ACC112 (cell line): ENCODE results near the gene TEDC1.

Experiments
- H2AFZ ChIP-seq: fragments of 200-600 bp; sonication (generic); one replicate; pipeline ENCODE4 v1.6.0; 2017; ENCODE audit warnings: antibody characterized with exemption, low read length; ENCODE audit not compliant: unreplicated experiment
- H3K27ac ChIP-seq: fragments of 200-600 bp; sonication (generic); 2 replicates; pipeline ENCODE4 v1.5.1; 2014; ENCODE audit warnings: low read depth, mild to moderate bottlenecking, antibody characterized with exemption, low read length, moderate library complexity
- H3K27me3 ChIP-seq: fragments of 200-600 bp; sonication (generic); 2 replicates; pipeline ENCODE4 v1.6.1; 2014; ENCODE audit warnings: mild to moderate bottlenecking, antibody characterized with exemption, low read length, moderate library complexity, mixed read lengths; ENCODE audit not compliant: insufficient read depth
- H3K36me3 ChIP-seq: fragments of 200-600 bp; sonication (generic); 2 replicates; pipeline ENCODE4 v1.6.1; 2016; ENCODE audit warnings: mild to moderate bottlenecking, antibody characterized with exemption, low read length, moderate library complexity, mixed read lengths; ENCODE audit not compliant: insufficient read depth
- H3K4me1 ChIP-seq: fragments of 200-600 bp; sonication (generic); one replicate; pipeline ENCODE4 v1.6.1; 2016; ENCODE audit warnings: low read length, mixed read lengths; ENCODE audit not compliant: insufficient read depth, unreplicated experiment, control insufficient read depth
- H3K4me3 ChIP-seq: fragments of 200-600 bp; sonication (generic); 2 replicates; pipeline ENCODE4 v1.5.1; 2014; ENCODE audit warnings: mild to moderate bottlenecking, low read depth, low read length
- H3K79me2 ChIP-seq: fragments of 200-600 bp; sonication (generic); one replicate; pipeline ENCODE4 v1.6.0; 2016; ENCODE audit warnings: low read length; ENCODE audit not compliant: control insufficient read depth, unreplicated experiment, insufficient read depth

The TEDC1 gene

GRCh38 chr14:105494606-105494929 is 3.5 kb downstream of the TEDC1 start:
- H3K4me1 ChIP-seq, result peaks cover 4% of the 10 kb centered on the region

DNA sequence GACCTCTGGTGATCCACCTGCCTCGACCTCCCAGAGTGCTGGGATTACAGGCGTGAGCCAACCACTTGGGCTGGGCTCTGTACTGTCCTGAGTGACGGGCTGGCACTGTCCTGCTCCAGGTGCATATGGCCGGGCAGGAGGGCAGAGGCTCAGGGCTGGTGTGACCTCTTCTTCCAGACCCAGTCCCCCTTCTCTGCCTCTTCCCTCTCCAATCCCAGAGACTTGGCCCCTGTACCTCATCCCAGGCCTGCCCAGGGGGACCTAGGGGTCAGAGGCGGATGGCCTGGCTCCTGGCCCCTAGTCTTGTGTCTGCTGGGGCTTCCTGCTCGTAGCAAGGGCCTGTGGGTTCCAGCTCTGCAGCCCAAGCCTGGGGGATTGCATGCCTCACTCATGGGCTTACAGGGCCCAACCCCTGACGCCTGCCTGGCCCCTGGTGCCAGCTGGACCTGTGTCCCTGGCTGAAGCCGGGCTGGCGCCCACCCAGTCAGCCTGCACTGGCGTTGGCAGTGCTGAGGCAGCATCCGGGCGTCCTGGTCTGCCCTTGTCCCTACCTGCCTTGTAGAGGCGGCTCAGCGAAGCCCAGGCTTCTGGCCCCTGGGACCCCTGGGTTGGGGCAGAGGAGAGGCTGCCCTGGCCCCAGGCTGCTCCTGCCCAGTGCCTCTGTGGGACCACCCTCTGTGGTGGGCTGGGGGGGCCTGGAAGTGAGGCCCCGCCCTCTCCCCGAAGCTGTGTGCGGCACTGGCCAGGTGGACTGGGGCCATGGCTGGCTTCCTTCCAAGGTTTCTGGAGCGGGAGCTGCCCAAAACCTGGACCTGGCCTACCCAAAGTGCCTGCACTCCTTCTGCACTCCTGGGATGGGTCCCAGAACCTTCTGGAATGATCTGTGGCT is 4.3 kb downstream of the TEDC1 start:
- Histone ChIP-seq H3K79me2 (peaks cover 3% of the 10 kb centered on the region), H3K27me3 (no peaks in the 10 kb centered on the region), H3K27ac (no peak overlapping the region), H3K4me1 (peaks cover 4% of the 10 kb centered on the region), H3K4me3 (no peak overlapping the region), H3K36me3 (no peaks in the 10 kb centered on the region), H2AFZ (no peak overlapping the region)

More at GRCh38 chr14:105494606-105494929, 3.5 kb downstream of the TEDC1 start:
- no peak overlapping the region for H3K27ac ChIP-seq
- no peaks in the 10 kb centered on the region for H3K27me3 ChIP-seq
- no peaks in the 10 kb centered on the region for H3K36me3 ChIP-seq
- H3K79me2 ChIP-seq, result peaks cover 3% of the 10 kb centered on the region
- H3K4me3 ChIP-seq, result no peak overlapping the region
- no peak overlapping the region for H2AFZ ChIP-seq

- H3K4me3 ChIP-seq, result no peak overlapping the region
- peaks cover 4% of the 10 kb centered on the region for H3K4me1 ChIP-seq
- H3K27ac ChIP-seq, result no peak overlapping the region
- no peaks in the 10 kb centered on the region for H3K27me3 ChIP-seq
- H2AFZ ChIP-seq, result no peak overlapping the region
- H3K79me2 ChIP-seq, result peaks cover 3% of the 10 kb centered on the region
- no peaks in the 10 kb centered on the region for H3K36me3 ChIP-seq
Measured at GRCh38 chr14:105495990-105496830, 5.2 kb downstream of the TEDC1 start.

DNA sequence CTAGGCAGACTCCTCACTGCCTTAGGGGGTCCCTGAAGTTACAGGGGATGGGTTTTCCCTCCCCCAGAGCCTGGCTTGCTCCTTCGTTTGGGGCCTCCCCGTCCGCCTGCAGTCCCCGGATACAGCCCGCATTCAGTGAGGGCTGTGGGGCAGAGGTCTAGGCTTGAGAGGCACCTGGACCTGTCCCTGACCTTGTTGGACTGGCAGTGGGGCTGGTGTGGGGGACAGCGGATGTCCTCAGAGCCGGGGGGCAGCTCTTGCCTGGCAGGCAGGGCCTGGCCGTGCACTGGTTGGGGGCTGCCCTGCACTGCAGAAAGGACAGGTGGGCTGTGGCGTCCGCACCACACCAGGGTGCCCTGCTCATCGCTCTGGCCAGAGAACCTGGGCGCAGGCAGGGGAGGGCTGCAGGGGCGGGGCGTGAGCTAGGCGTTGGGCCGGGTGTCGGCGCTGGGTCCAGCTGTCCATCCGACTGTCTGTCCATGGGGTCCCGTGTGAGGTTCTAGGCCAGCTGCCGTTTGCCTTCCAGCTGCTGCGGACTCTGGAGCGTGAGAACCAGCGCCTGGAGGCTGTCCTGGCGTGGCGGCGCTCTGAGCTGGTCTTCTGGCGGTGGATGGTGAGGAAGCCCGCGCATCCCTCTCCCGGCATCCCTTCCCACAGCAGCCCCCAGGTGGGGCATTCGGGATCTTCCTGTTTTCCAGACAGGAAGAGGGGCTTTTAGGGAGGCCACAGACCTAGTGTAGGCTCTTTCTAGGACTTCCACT is 6.0 kb downstream of the TEDC1 start:
- Histone ChIP-seq H3K4me3 (no peak overlapping the region), H3K36me3 (no peaks in the 10 kb centered on the region), H3K4me1 (peaks cover under 1% of the 10 kb centered on the region), H3K27ac (no peak overlapping the region), H2AFZ (no peak overlapping the region), H3K27me3 (no peaks in the 10 kb centered on the region), H3K79me2 (peaks cover 3% of the 10 kb centered on the region)

DNA sequence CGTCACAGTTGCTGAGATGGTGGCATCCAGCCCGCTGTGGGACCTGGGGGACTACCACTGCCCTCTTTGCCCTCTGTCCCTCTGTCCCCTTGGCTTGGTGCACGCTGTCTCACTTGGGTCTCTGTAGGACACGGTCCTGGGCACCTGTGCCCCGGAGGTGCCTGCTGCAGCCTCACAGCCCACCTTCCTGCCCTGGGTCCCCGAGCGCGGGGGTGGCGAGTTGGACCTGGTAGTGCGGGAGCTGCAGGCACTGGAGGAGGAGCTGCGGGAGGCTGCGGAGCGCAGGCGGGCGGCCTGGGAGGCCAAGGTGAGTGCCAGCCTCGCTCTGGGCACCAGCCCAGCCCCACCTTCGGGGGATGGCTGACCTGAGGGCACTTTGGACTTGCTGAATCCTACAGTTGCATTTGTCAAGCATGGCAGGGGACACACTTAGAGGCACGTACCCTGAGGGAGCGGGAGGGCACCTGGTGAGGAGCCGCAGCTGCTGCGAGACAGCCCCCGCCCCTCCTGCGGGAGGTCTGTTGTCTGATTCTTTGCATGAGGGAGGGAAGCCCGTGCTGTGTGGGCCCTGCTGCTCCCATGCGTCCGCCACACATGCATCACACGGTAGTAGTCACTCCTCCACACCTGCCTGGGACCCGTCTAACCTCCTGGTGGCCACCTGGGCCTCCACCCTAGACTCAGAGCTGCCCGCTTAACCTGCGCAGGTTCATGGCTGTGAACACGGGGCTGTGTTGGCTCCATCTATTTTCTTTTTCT is 6.8 kb downstream of the TEDC1 start:
- no peaks in the 10 kb centered on the region for H3K27me3 ChIP-seq
- no peak overlapping the region for H3K27ac ChIP-seq
- H3K36me3 ChIP-seq, result no peaks in the 10 kb centered on the region
- no peaks in the 10 kb centered on the region for H3K4me1 ChIP-seq
- peaks cover 1% of the 10 kb centered on the region for H3K79me2 ChIP-seq
- H3K4me3 ChIP-seq, result no peak overlapping the region
- H2AFZ ChIP-seq, result no peak overlapping the region

DNA sequence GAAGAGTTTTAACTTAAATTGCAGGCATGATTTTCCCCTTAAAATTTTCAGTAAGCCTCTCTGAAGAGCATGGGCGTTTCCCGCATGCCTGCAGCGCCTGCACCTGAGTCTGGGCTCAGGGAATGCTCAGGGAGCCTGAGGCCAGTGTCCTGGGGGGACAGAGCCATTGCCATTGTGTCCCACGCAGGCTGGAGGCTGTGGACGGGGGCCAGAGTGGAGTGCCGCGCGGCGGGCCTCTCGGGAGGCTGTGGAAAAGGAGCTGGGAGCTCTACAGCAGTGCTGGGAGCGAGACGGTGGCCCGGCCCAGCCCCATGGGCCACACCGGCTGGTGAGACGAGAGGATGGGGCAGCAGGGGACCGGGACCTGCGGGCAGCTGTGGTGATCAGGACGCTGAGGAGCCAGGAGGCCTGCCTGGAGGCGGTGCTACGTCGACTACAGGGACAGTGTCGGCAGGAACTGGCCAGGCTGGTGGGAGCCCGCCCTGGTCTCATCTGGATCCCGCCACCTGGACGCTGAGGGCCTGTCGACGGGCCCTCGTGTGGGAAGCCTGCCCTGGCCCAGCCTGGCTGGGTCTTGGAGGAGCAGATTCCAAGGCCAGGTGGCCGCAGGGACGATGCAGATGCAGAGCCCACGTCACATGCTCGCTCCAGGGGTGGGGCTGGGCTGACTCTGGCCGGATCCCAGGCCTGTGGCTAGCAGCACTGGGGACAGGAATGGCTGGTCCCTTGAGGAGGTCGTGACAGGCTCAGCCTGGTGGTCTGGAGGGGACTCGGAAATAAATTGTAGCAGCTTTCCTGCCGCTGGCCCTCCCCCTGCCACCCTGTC is 7.6 kb downstream of the TEDC1 start:
- Histone ChIP-seq H3K4me1 (no peaks in the 10 kb centered on the region), H3K27ac (no peak overlapping the region), H3K36me3 (no peaks in the 10 kb centered on the region), H2AFZ (no peak overlapping the region), H3K27me3 (no peaks in the 10 kb centered on the region), H3K4me3 (no peak overlapping the region), H3K79me2 (no peaks in the 10 kb centered on the region)

GRCh38 chr14:105499256-105500035 is 8.4 kb downstream of the TEDC1 start:
- no peaks in the 10 kb centered on the region for H3K36me3 ChIP-seq
- no peak overlapping the region for H3K4me3 ChIP-seq
- H3K4me1 ChIP-seq, result no peaks in the 10 kb centered on the region
- no peaks in the 10 kb centered on the region for H3K79me2 ChIP-seq
- H3K27ac ChIP-seq, result no peak overlapping the region
- no peak overlapping the region for H2AFZ ChIP-seq
- no peaks in the 10 kb centered on the region for H3K27me3 ChIP-seq

DNA sequence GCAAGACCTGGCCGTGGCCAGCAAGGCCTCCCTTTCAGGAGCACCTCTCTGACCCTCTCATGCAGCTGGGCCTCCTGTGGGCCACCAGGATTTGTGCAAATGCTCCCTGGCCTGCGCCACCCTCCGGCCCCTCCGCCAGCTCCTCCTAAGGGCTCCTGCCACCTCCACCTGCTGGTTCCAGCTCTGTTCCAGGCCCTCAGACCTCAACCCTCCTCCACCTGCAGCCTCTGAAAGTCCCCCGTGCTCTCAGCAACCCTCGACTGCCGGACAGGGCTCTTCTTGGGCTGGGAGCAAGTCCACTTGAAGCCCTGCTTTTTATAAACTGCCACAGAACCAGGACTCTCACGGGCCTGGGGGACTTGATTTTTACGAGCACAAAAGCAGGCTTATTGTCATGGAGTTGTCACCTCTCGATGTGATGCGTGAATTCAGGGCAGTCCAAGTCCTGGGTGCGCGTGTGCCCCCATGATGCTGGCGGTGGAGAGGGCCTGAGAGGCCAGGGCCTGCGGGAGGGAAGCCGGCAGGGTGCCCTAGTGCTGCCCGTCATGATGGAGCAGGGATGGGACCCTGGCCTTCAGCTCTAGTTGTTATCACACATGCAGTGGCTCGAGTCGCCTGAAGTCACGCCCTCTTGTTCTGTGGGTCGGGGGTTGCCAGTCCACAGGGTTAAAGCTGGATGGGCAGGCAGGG is 9.1 kb downstream of the TEDC1 start:
- no peak overlapping the region for H3K4me3 ChIP-seq
- H2AFZ ChIP-seq, result no peak overlapping the region
- H3K4me1 ChIP-seq, result no peaks in the 10 kb centered on the region
- H3K79me2 ChIP-seq, result no peaks in the 10 kb centered on the region
- H3K27ac ChIP-seq, result no peak overlapping the region
- H3K36me3 ChIP-seq, result no peaks in the 10 kb centered on the region
- no peaks in the 10 kb centered on the region for H3K27me3 ChIP-seq

GRCh38 chr14:105500726-105501101 is 9.7 kb downstream of the TEDC1 start:
- Histone ChIP-seq H3K27ac (no peak overlapping the region), H3K4me3 (no peak overlapping the region)

More at GRCh38 chr14:105500726-105501101, 9.7 kb downstream of the TEDC1 start:
- Histone ChIP-seq H3K36me3 (no peaks in the 10 kb centered on the region), H3K4me1 (no peaks in the 10 kb centered on the region), H3K79me2 (no peaks in the 10 kb centered on the region), H2AFZ (no peak overlapping the region), H3K27me3 (no peaks in the 10 kb centered on the region)
